D721Med (cell line): ENCODE measurements around the gene HRK.

Experiments
- DNase-seq: peaks from one replicate; pipeline ENCODE4 v3.0.0; 2011; ENCODE audit warnings: low spot score; ENCODE audit not compliant: insufficient read length
- FAIRE-seq: peaks from 2 replicates; lab custom pipeline; 2011; peaks lifted over from hg19 to GRCh38; lab: Jason Lieb, UNC
- TF ChIP-seq, protein P1 (sequence below): IDR thresholded peaks from 2 replicates; pipeline ENCODE4 v1.5.1; 2012; ENCODE audit warnings: mild to moderate bottlenecking, control low read depth; ENCODE audit not compliant: insufficient read depth; ENCODE audit errors: missing control alignments

HRK gene

DNA sequence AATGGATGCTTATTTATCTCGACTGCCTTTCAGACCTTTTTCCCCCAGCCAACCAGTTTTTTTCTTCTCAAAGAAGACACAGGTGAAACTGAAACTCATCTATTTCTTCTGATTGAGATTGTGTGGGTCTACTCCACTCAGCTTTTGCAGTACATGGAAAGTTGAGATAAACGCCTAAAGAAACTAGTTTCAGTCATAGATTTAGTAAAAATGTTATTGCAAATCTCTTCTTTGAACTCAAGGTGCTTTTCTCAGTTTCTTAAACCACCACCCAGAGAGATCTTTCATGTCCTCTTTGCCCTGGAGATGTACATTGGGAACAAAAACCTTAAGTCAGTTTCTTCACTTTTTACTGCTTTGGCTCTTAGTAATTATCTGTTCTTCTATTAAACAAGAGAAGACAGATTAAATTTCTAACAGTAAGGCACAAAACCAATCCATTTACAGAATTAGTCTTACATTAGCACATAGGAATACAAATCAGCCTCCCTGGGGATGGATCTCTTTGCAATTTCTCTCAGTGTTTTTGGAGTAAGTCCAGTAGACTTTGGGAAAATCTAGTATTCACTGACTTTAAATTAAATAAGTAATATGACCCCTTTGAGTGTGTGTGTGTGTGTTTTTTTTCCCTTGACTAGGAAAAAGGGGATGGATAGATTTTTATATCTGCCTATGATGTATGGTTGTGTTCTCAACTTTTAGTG lies 41.1 kb upstream of the HRK start:
- DNase-seq (no peak), FAIRE-seq (no peak)
- TF ChIP-seq, protein P1, sequence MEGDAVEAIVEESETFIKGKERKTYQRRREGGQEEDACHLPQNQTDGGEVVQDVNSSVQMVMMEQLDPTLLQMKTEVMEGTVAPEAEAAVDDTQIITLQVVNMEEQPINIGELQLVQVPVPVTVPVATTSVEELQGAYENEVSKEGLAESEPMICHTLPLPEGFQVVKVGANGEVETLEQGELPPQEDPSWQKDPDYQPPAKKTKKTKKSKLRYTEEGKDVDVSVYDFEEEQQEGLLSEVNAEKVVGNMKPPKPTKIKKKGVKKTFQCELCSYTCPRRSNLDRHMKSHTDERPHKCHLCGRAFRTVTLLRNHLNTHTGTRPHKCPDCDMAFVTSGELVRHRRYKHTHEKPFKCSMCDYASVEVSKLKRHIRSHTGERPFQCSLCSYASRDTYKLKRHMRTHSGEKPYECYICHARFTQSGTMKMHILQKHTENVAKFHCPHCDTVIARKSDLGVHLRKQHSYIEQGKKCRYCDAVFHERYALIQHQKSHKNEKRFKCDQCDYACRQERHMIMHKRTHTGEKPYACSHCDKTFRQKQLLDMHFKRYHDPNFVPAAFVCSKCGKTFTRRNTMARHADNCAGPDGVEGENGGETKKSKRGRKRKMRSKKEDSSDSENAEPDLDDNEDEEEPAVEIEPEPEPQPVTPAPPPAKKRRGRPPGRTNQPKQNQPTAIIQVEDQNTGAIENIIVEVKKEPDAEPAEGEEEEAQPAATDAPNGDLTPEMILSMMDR = no peak

DNA sequence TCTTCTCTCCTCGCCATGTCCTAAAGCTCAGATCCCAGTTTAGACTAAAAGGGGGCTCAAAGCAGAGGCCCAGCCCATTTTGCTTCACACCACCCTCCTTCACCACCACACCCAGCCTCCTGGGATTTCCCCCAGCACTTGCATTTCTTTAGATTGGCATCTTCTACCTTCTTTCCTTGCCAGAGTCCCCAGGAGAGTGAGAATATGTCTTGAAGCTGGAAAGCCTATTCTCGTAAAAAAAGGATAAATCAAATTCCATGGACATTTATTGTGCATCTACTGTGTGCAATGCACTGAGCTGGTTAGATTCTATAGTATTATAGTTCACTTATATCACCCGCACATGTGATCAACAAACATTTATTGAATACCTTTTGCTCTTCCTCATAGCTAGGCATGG lies 39.7 kb upstream of the HRK start:
- no peak for DNase-seq
- FAIRE-seq = no peak
- TF ChIP-seq, protein P1 = no peak

DNA sequence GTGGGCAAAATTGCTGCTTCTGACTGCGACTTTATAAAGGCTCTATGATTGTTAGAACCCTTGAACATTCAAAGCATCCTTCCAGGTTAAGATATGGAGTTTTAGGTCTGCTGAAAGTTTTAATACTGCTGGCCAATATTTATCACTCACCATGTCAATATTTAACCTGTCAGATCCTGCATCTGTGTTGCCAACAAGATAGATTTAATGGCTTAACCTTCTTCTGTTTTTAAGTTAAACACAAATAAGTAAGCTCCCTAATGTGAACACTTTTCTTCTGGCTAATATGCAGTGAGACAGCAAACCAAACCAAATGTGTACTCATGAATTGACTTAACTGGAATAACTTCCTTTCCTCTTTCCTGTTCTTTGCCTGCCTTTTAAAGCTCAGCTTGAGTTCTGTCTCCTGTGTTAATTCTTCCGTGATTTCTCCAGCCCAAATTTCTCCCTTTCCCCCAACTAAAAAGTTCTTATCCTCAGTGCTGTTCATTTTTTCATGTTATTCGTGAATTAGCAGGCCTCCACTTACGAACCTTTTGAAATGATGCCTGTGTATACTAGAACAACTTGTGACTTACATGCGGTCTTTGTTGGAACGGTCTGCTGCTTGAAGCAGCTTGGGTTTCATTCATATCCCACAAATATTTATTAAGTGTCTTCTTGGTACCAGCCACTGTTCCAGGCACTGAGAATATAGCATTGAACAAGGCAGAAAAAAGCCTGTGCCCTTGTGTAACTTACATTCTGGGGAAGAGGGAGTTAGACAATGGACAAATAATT lies 38.7 kb upstream of the HRK start:
- TF ChIP-seq, protein P1 = no peak

DNA sequence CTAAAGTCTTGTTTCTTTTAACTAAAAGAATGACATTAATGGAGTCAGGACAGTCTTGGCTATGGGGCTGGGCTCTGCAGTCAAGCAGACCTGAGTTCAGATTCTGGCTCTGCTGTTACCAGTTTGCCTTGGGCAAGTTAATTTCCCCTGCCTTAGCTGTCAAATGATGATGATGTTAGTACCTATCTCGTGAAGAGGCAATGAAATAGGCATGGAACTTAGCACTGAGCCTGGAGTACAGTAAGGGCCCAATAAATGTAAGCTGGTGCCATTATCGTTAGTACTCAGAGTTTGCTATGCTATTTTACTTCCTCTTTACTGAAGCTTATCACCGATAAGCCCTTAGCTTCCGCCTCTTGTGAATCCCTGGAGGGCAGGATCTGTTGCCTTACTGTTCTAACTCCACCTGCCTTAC lies 38.0 kb upstream of the HRK start:
- TF ChIP-seq, protein P1 = no peak
- DNase-seq (no peak), FAIRE-seq (no peak)

More for the DNA sequence above, 38.7 kb upstream of the HRK start:
- FAIRE-seq = no peak
- DNase-seq = no peak

DNA sequence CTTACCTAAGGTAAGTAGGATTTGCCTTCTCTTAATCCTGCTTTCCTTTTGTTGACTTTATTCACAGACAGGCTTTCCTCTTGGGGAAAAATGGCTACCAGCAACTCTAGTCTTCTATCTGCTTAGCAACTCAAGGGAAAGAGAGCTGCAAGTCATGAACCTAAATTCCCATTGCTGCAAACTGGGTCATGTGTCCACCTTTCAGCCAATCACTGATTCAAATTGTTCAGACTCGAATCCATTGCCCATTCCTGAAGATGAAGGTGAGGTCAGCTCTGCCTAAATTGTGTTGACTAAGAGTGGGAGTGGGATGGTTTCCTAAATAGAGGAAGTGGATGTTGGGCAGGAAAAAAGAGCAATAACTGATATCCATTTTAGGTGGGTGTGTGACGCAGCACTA lies 37.2 kb upstream of the HRK start:
- FAIRE-seq = no peak
- DNase-seq = no peak
- TF ChIP-seq, protein P1 = no peak

DNA sequence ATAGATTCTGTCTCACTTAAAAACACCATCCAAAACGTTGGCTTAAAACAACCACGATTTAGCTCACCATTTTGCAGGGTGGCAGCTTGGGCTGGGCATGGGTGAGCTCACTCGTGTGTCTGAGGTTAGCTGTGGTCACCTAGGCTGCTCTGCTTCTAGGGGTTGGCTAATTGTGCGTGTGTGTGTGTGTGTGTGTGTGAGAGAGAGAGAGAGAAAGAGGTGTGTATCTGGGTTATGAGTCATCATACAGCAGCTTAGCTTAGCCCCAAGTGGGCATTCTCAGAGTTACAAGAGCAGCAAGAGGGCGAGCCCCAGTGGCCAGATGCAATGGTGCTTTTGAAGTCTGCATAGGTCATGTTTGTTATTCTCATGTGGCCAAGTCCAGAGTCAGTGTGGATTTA lies 35.5 kb upstream of the HRK start:
- FAIRE-seq (no peak), DNase-seq (no peak)
- TF ChIP-seq, protein P1 = no peak

DNA sequence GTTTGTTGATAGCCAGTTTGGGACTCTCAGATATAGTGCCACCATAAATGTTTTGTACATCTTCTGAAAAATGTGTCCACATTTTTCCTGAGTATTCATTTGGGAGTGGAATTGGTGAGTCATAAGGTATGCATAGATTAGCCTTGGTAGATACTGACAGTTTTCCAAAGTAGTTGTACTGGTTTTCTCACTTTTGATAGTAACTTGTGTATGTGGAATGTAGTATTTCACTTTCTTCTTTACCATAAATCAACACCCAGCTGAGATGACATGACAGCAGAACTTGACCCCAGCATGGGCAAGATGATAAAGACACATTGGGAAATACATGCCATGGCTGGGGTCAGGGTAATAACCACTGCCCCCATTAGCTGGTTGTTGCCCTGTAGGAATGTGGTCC lies 34.9 kb upstream of the HRK start:
- DNase-seq (no peak), FAIRE-seq (no peak)
- TF ChIP-seq, protein P1 = no peak
